ENCODE measurements around the gene LRRN4CL. TPM values are rescaled to one million over a fixed set of nuclear protein-coding genes. Genes with fewer than 3 reads are reported as not detected.

The LRRN4CL gene
- total and polyA plus RNA-seq, 9 of the 15 experiments (the other 6 are each of a cell fraction or from before 2014, with no cell fraction given): 0.03 to 0.11 (median 0.05) TPM; not detected in 4

DNA sequence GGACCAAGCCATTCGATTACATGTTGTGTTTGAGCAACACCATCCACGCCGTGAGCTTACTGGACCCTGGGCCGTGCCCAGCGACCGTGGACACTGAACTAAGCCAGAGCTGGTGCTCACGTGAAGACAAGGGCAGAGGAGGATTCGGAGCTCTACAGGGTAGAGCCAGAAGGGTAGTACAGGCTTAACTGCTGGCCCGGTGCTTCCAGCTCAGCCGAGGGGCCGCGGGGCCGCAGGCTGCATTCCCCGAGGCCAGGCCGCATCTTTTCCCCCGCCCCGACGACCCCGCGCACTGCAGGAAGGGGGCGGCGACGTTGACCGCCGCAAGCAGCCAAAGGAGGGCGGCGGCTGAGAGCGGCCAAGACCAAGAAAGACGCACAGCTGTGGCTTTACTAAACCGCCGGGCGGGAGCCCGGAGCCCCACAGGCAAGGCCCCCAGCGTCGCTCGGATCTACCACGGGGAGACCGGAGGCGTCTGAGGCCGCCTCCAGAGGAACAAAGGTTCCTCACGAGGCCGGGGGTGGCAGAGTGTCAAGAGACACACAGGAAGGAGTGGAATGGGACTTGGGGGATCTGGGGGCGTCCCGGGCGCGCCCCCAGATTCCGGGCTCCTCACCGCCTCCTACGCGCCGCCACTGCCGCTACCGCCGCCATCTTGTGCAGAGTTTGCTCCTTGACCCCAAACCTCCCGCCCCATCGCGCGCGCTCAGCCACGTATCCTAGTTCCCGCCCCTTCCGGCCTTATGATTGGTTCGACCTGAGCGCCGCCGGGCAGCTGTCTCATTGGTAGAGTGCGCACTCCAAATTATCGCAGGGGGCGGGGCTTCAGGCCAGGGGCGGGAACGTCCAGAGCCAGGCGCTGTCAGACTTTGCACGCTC, 43.1 kb downstream of the LRRN4CL start, which contains the start of gene GANAB (continued):
- TF ChIP-seq, protein P1, sequence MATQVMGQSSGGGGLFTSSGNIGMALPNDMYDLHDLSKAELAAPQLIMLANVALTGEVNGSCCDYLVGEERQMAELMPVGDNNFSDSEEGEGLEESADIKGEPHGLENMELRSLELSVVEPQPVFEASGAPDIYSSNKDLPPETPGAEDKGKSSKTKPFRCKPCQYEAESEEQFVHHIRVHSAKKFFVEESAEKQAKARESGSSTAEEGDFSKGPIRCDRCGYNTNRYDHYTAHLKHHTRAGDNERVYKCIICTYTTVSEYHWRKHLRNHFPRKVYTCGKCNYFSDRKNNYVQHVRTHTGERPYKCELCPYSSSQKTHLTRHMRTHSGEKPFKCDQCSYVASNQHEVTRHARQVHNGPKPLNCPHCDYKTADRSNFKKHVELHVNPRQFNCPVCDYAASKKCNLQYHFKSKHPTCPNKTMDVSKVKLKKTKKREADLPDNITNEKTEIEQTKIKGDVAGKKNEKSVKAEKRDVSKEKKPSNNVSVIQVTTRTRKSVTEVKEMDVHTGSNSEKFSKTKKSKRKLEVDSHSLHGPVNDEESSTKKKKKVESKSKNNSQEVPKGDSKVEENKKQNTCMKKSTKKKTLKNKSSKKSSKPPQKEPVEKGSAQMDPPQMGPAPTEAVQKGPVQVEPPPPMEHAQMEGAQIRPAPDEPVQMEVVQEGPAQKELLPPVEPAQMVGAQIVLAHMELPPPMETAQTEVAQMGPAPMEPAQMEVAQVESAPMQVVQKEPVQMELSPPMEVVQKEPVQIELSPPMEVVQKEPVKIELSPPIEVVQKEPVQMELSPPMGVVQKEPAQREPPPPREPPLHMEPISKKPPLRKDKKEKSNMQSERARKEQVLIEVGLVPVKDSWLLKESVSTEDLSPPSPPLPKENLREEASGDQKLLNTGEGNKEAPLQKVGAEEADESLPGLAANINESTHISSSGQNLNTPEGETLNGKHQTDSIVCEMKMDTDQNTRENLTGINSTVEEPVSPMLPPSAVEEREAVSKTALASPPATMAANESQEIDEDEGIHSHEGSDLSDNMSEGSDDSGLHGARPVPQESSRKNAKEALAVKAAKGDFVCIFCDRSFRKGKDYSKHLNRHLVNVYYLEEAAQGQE (IDR thresholded peaks at IDR 0.05; ENCODE audit: borderline replicate concordance): no peak
- TF ChIP-seq, protein P1 (CRISPR knock-in tag; IDR thresholded peaks at IDR 0.05; ENCODE audit: low read depth): peak; percentile 70; the same call in 1 of the 2 replicates
- TF ChIP-seq TAF9B (IDR thresholded peaks at IDR 0.05; ENCODE audit: partially characterized antibody) (peak; percentile 81), ARID1B (IDR thresholded peaks at IDR 0.05) (0 out of 2 replicates have a peak, but pooled peaks have one; percentile 18), TEAD4 (IDR thresholded peaks at IDR 0.05; ENCODE audit: low read length) (peak; percentile 60; the same call in 1 of the 2 replicates), TEAD4 (CRISPR knock-in tag; IDR thresholded peaks at IDR 0.05; ENCODE audit: borderline replicate concordance) (no peak), BHLHE40 (IDR thresholded peaks at IDR 0.05; ENCODE audit: low read length) (no peak), HDAC1 (IDR thresholded peaks at IDR 0.05) (peak in 1 of 2 experiments; percentile 70; a peak in 2 of 4 replicates), PHF8 (IDR thresholded peaks at IDR 0.05; ENCODE audit: borderline replicate concordance, low read length) (peak; percentile 84), ATF1 (CRISPR knock-in tag; IDR thresholded peaks at IDR 0.05) (no peak), ATF1 (tag; IDR thresholded peaks at IDR 0.05) (peak; percentile 92), DIDO1 (tag; IDR thresholded peaks at IDR 0.05; ENCODE audit: low read depth) (peak; percentile 45; the same call in 1 of the 2 replicates), ZNF384 (IDR thresholded peaks at IDR 0.05; ENCODE audit: low read depth, low read length) (no peak), EP300 (IDR thresholded peaks at IDR 0.05; ENCODE audit: low read length) (peak; percentile 12; the same call in 1 of the 2 replicates), SMAD4 (CRISPR knock-in tag; conservative IDR thresholded peaks at IDR 0.05) (peak; percentile 34; the same call in 1 of the 2 replicates), FOS (IDR thresholded peaks at IDR 0.05; ENCODE audit: extremely low read depth, insufficient read length) (peak; percentile 62), KLF6 (CRISPR knock-in tag; IDR thresholded peaks at IDR 0.05; ENCODE audit: borderline replicate concordance) (no peak), ZKSCAN3 (CRISPR knock-in tag; IDR thresholded peaks at IDR 0.05) (no peak), CXXC5 (CRISPR knock-in tag; IDR thresholded peaks at IDR 0.05) (peak; percentile 94), SP1 (CRISPR knock-in tag; IDR thresholded peaks at IDR 0.05) (peak; percentile 95)
- TF ChIP-seq, protein P2, sequence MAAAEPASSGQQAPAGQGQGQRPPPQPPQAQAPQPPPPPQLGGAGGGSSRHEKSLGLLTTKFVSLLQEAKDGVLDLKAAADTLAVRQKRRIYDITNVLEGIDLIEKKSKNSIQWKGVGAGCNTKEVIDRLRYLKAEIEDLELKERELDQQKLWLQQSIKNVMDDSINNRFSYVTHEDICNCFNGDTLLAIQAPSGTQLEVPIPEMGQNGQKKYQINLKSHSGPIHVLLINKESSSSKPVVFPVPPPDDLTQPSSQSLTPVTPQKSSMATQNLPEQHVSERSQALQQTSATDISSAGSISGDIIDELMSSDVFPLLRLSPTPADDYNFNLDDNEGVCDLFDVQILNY (CRISPR knock-in tag; IDR thresholded peaks at IDR 0.05): peak; percentile 71; the same call in 1 of the 2 replicates

Measured in K562 (cell line).